GM12878 (cell line): ENCODE results near the gene HPSE2. TPM values are rescaled to one million over a fixed set of nuclear protein-coding genes. Genes with fewer than 3 reads are reported as not detected.

ENCODE experiments used
- ATAC-seq: fragments of 200-7000 bp; cut with Tn5 transposase; 3 replicates; pipeline ENCODE4 v1.9.1; 2020; ENCODE audit warnings: mild to moderate bottlenecking, moderate library complexity
- BruUV-seq: library from RNA; stranded (reverse); fragments of 400-500 nt; replicated peaks from 2 replicates; lab custom pipeline; 2021; lab: Mats Ljungman, UMichigan
- CTCF ChIA-PET: fragments of 300-600 bp; sonication (Branson Sonifier 250); formaldehyde crosslinking; extraction: SDS; loops from one replicate; lab custom pipeline; 2021; ENCODE audit warnings: inconsistent platforms; lab: Yijun Ruan, JAX
- POLR2A ChIA-PET: fragments of 350-600 bp; formaldehyde crosslinking; extraction: SDS; loops from one replicate; lab custom pipeline; 2021; ENCODE audit warnings: inconsistent platforms; lab: Charles Lee
- RAD21 ChIA-PET: fragments of 300-600 bp; sonication (Branson Sonifier 250); formaldehyde crosslinking; loops from one replicate; lab custom pipeline; 2023; ENCODE audit warnings: antibody characterized with exemption; ENCODE audit not compliant: unreplicated experiment; lab: Charles Lee
- SMC1A ChIA-PET: fragments of 300-600 bp; sonication (Branson Sonifier 250); formaldehyde crosslinking; loops from one replicate; lab custom pipeline; 2023; ENCODE audit not compliant: unreplicated experiment, uncharacterized antibody; lab: Charles Lee
- DNase-seq: peaks from one replicate; pipeline ENCODE4 v3.0.0-alpha.2; 2011; ENCODE audit warnings: low read depth, low spot score
- FAIRE-seq: peaks from 3 replicates; lab custom pipeline; 2011; peaks lifted over from hg19 to GRCh38; lab: Jason Lieb, UNC
- H2AFZ ChIP-seq: 2 replicates; pipeline ENCODE4 v1.6.0; 2011; ENCODE audit warnings: low read depth, low read length, control low read depth; ENCODE audit not compliant: control insufficient read depth
- H3K27ac ChIP-seq: 2 replicates; pipeline ENCODE4 v1.5.1; 2011; ENCODE audit warnings: control low read depth; ENCODE audit not compliant: control insufficient read depth, insufficient read depth
- H3K27me3 ChIP-seq, 2 experiments: replicated peaks in 1 of 2; 2 replicates each; pipeline versions ENCODE4 v1.6.0 to v1.6.1; 2011; ENCODE audit warnings: low read length in 1 of 2; ENCODE audit not compliant: control insufficient read depth in 2 of 2, insufficient read depth in 2 of 2
- H3K36me3 ChIP-seq, 2 experiments: 2 replicates each; pipeline ENCODE4 v1.5.1; 2011; ENCODE audit warnings: low read length in 1 of 2; ENCODE audit not compliant: control insufficient read depth in 2 of 2, insufficient read depth in 2 of 2
- H3K4me1 ChIP-seq: 2 replicates; pipeline ENCODE4 v1.6.1; 2011; ENCODE audit warnings: mild to moderate bottlenecking, low read length, moderate library complexity, mixed read lengths; ENCODE audit not compliant: control insufficient read depth, insufficient read depth
- H3K4me2 ChIP-seq: 2 replicates; pipeline ENCODE4 v1.6.0; 2011; ENCODE audit warnings: control low read depth; ENCODE audit not compliant: control insufficient read depth, insufficient read depth
- H3K4me3 ChIP-seq: fragments of 200-600 bp; sonication (generic); 2 replicates; pipeline ENCODE4 v1.5.1; 2016
- H3K79me2 ChIP-seq: 2 replicates; pipeline ENCODE4 v1.6.0; 2011; ENCODE audit warnings: low read length; ENCODE audit not compliant: control insufficient read depth, insufficient read depth
- H3K9ac ChIP-seq: 2 replicates; pipeline ENCODE4 v1.8.0; 2011; ENCODE audit warnings: low read length, control low read depth, mixed read lengths; ENCODE audit not compliant: control insufficient read depth, insufficient read depth
- H3K9me3 ChIP-seq: replicated peaks from 3 replicates; pipeline ENCODE4 v1.5.1; 2011; ENCODE audit warnings: mild to moderate bottlenecking, low read length; ENCODE audit not compliant: control insufficient read depth, insufficient read depth
- H4K20me1 ChIP-seq: 2 replicates; pipeline ENCODE4 v1.6.0; 2011; ENCODE audit not compliant: control insufficient read depth, insufficient read depth
- EZH2 ChIP-seq: IDR thresholded peaks from 2 replicates; pipeline ENCODE4 v1.6.1; 2012; ENCODE audit warnings: low read depth, mild to moderate bottlenecking, control low read depth, inconsistent platforms, low read length, borderline replicate concordance; ENCODE audit not compliant: control insufficient read depth
- HDAC6 ChIP-seq: fragments of 200-600 bp; sonication (generic); IDR thresholded peaks from one replicate; pipeline ENCODE4 v1.8.0; 2017; ENCODE audit warnings: antibody characterized with exemption; ENCODE audit not compliant: unreplicated experiment
- JUNB ChIP-seq: IDR thresholded peaks from 2 replicates; pipeline ENCODE4 v1.6.1; 2016; ENCODE audit warnings: antibody characterized with exemption, mild to moderate bottlenecking
- MXI1 ChIP-seq: fragments of 150-350 bp; IDR thresholded peaks from 2 replicates; pipeline ENCODE4 v1.6.1; 2011; ENCODE audit warnings: low read depth, mild to moderate bottlenecking, inconsistent platforms, low read length, improper control_type of control experiment
- POLR2AphosphoS5 ChIP-seq: IDR thresholded peaks from 2 replicates; pipeline ENCODE4 v1.6.1; 2011; ENCODE audit warnings: mild to moderate bottlenecking, low read length, inconsistent platforms
- RAD21 ChIP-seq: IDR thresholded peaks from 2 replicates; pipeline ENCODE4 v1.6.1; 2011; ENCODE audit warnings: mild to moderate bottlenecking, low read depth, low read length, moderate library complexity; ENCODE audit not compliant: insufficient read depth
- SMARCA5 ChIP-seq: fragments of 450-650 bp; IDR thresholded peaks from 2 replicates; pipeline ENCODE4 v1.6.1; 2017; ENCODE audit warnings: mild to moderate bottlenecking
- STAT3 ChIP-seq: IDR thresholded peaks from 2 replicates; pipeline ENCODE4 v1.6.1; 2011; ENCODE audit warnings: low read depth, low read length, improper control_type of control experiment
- TCF12 ChIP-seq: IDR thresholded peaks from 2 replicates; pipeline ENCODE4 v1.6.1; 2011; ENCODE audit warnings: low read depth, mild to moderate bottlenecking, low read length
- TCF3 ChIP-seq: IDR thresholded peaks from 2 replicates; pipeline ENCODE4 v1.6.1; 2012; ENCODE audit warnings: low read depth, mild to moderate bottlenecking, low read length, borderline replicate concordance; ENCODE audit not compliant: insufficient read depth
- ZBTB40 ChIP-seq: fragments of 450-650 bp; IDR thresholded peaks from 2 replicates; pipeline ENCODE4 v1.6.1; 2016; ENCODE audit warnings: mild to moderate bottlenecking, moderate library complexity, borderline replicate concordance
- ZSCAN29 ChIP-seq: fragments of 450-650 bp; IDR thresholded peaks from 2 replicates; pipeline ENCODE4 v1.6.1; 2017; ENCODE audit warnings: mild to moderate bottlenecking, moderate library complexity
- WGBS: methylation state at CpG from one replicate; pipeline ENCODE4 v1.1.6; 2016; ENCODE audit warnings: low lambda C conversion rate; ENCODE audit not compliant: insufficient replicate concordance, insufficient coverage; ENCODE audit errors: missing lambda C conversion rate; 5-methylcytosine and 5-hydroxymethylcytosine counted together
- in situ Hi-C: fragments of 300-500 bp; cut with MboI; formaldehyde crosslinking; loops from 9 replicates; pipeline ENCODE4 v1.14.3; 2018; ENCODE audit warnings: mixed read lengths
- intact Hi-C: fragments of 100-400 bp; cut with micrococcal nuclease; formaldehyde crosslinking; loops from one replicate; pipeline ENCODE4 v1.14.2; 2022; ENCODE audit not compliant: unreplicated experiment
- polyA plus RNA-seq, 11 experiments: library from polyadenylated mRNA; depleted of rRNA in 4 of 11; unstranded in 6 of 11; stranded (reverse) in 5 of 11; fragments of >200 nt; fragmentation: Nextera tagmentation in 4 of 11; fragmentation: Illumina TruSeq in 1 of 11; extraction: Ambion mirVana in 4 of 11; extraction: Trizol in 1 of 11; gene quantifications; 1 replicate in 1 of 11; 2 replicates in 10 of 11; pipeline versions ENCODE4 v1.2.1 to v1.2.3, GENCODE V29; 2011 to 2016; ENCODE audit warnings: inconsistent platforms in 2 of 11, missing spikeins in 2 of 11, low read depth in 1 of 11
- total RNA-seq, 4 experiments: library from RNA; depleted of rRNA in 3 of 4; stranded (reverse); fragments of >200 nt in 3 of 4; fragmentation: Illumina TruSeq in 1 of 4; extraction: Trizol in 1 of 4; gene quantifications; 2 replicates each; pipeline versions ENCODE4 v1.2.1 to v1.2.3, GENCODE V29; 2013 to 2021

HPSE2 gene
- total and polyA plus RNA-seq, 10 of the 15 experiments (the other 5 are each of a cell fraction or from before 2014, with no cell fraction given): 0.06 TPM; not detected in 9

- Histone ChIP-seq H3K4me2 (no peak overlapping the region), H3K27ac (no peak overlapping the region), H4K20me1 (no peaks in the 10 kb centered on the region), H3K9ac (no peak overlapping the region), H3K4me1 (no peaks in the 10 kb centered on the region), H3K36me3 (peaks cover 11 to 15% of the 10 kb centered on the region in 2 experiments; a peak in 3 of 4 replicates), H3K79me2 (no peaks in the 10 kb centered on the region; the same call in 1 of the 2 replicates), H3K4me3 (no peak overlapping the region), H3K27me3 (no peaks in the 10 kb centered on the region), H3K9me3 (peaks cover 4% of the 10 kb centered on the region; the same call in 1 of the 3 replicates), H2AFZ (no peak overlapping the region)
- ATAC-seq: no peak
- CTCF ChIA-PET: interaction anchor here (0.8 to 1.9 kb wide), 3 partner anchors 7 to 31 kb away, joined by 3 to 16 read pairs (median 3); no protein-coding TSS in a partner anchor
- SMC1A ChIA-PET: no interaction called here
- in situ Hi-C loops (no loop called here), intact Hi-C loops (no loop called here)
- TF ChIP-seq STAT3 (no peak), JUNB (no peak), RAD21 (no peak), MXI1 (no peak), SMARCA5 (no peak), EZH2 (no peak), HDAC6 (no peak), TCF3 (no peak), TCF12 (no peak), ZSCAN29 (no peak), ZBTB40 (no peak), POLR2AphosphoS5 (no peak)
- no TSS peak for BruUV-seq
- DNase-seq: no peak
- 98% methylated on average over 4 of the region's 4 CpGs for WGBS
- no peak for FAIRE-seq
- POLR2A ChIA-PET: interaction anchor here (1.1 kb wide), 1 partner anchor 10 kb away, joined by 5 read pairs; the partner anchor contains the start of gene HPS1
- RAD21 ChIA-PET: no interaction called here
These were observed 798.9 kb downstream of the HPSE2 start for GRCh38 chr10:98436704-98437103.
